SK-N-SH (cell line): ENCODE data around the gene HOXD10.

Experiments used
- EP300 ChIP-seq, 2 experiments: IDR thresholded peaks; 2 replicates each; pipeline versions ENCODE4 v1.4.0 to v1.6.1; 2012; ENCODE audit warnings: borderline replicate concordance in 1 of 2, low read depth in 1 of 2, low read length in 1 of 2
- TF ChIP-seq, protein P1 (sequence below): IDR thresholded peaks from 2 replicates; pipeline ENCODE4 v1.4.0; 2012; ENCODE audit warnings: low read depth
- TF ChIP-seq, protein P2 (sequence below): IDR thresholded peaks from 2 replicates; pipeline ENCODE4 v1.6.1; 2012; ENCODE audit warnings: mild to moderate bottlenecking, low read depth, low read length, moderate library complexity

GRCh38 chr2:176118601-176119339, 2.2 kb downstream of the HOXD10 start:
- TF ChIP-seq, protein P1, sequence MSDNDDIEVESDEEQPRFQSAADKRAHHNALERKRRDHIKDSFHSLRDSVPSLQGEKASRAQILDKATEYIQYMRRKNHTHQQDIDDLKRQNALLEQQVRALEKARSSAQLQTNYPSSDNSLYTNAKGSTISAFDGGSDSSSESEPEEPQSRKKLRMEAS, result no peak
- no peak for TF ChIP-seq EP300 (IDR thresholded peaks at IDR 0.05; ENCODE audit: borderline replicate concordance in 1 of 2, low read depth in 1 of 2, low read length in 1 of 2)
- TF ChIP-seq, protein P2, sequence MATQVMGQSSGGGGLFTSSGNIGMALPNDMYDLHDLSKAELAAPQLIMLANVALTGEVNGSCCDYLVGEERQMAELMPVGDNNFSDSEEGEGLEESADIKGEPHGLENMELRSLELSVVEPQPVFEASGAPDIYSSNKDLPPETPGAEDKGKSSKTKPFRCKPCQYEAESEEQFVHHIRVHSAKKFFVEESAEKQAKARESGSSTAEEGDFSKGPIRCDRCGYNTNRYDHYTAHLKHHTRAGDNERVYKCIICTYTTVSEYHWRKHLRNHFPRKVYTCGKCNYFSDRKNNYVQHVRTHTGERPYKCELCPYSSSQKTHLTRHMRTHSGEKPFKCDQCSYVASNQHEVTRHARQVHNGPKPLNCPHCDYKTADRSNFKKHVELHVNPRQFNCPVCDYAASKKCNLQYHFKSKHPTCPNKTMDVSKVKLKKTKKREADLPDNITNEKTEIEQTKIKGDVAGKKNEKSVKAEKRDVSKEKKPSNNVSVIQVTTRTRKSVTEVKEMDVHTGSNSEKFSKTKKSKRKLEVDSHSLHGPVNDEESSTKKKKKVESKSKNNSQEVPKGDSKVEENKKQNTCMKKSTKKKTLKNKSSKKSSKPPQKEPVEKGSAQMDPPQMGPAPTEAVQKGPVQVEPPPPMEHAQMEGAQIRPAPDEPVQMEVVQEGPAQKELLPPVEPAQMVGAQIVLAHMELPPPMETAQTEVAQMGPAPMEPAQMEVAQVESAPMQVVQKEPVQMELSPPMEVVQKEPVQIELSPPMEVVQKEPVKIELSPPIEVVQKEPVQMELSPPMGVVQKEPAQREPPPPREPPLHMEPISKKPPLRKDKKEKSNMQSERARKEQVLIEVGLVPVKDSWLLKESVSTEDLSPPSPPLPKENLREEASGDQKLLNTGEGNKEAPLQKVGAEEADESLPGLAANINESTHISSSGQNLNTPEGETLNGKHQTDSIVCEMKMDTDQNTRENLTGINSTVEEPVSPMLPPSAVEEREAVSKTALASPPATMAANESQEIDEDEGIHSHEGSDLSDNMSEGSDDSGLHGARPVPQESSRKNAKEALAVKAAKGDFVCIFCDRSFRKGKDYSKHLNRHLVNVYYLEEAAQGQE, result no peak
